Nephron (organoid): ENCODE results near the gene MTA2.

Experiments
- H3K27ac Mint-ChIP-seq, 3 experiments: 2 replicates each; pipeline ENCODE4 v1.8.0; 2020; ENCODE audit warnings: mixed read lengths in 3 of 3, mild to moderate bottlenecking in 2 of 3, moderate library complexity in 1 of 3
- H3K27me3 Mint-ChIP-seq: 2 replicates; pipeline ENCODE4 v1.8.0; 2021; ENCODE audit warnings: low read depth, mild to moderate bottlenecking, moderate library complexity, mixed read lengths
- H3K36me3 Mint-ChIP-seq: 2 replicates; pipeline ENCODE4 v1.8.0; 2020; ENCODE audit warnings: low read depth, mixed read lengths
- H3K4me1 Mint-ChIP-seq: 2 replicates; pipeline ENCODE4 v1.8.0; 2020; ENCODE audit warnings: mixed read lengths
- H3K4me3 Mint-ChIP-seq, 3 experiments: 2 replicates each; pipeline ENCODE4 v1.8.0; 2020; ENCODE audit warnings: mild to moderate bottlenecking in 3 of 3, mixed read lengths in 3 of 3, moderate library complexity in 2 of 3
- H3K9me3 Mint-ChIP-seq: 2 replicates; pipeline ENCODE4 v1.8.0; 2020; ENCODE audit warnings: mixed read lengths
- CTCF ChIP-seq, 3 experiments: fragments of 200-600 bp; sonication (generic); IDR thresholded peaks; one replicate each; pipeline ENCODE4 v1.5.0; 2021; ENCODE audit warnings: antibody characterized with exemption in 3 of 3; ENCODE audit not compliant: unreplicated experiment in 3 of 3

MTA2 gene

GRCh38 chr11:62544581-62545436 is 56.9 kb downstream of the MTA2 start:
- peak overlapping the region; percentile 98 to 100 (median 99) for H3K4me3 Mint-ChIP-seq
- peaks cover 18% of the 10 kb centered on the region for H3K27me3 Mint-ChIP-seq
- no peak for TF ChIP-seq CTCF (IDR thresholded peaks at IDR 0.05; ENCODE audit: unreplicated experiment in 3 of 3)
- no peaks in the 10 kb centered on the region for H3K9me3 Mint-ChIP-seq
- H3K4me1 Mint-ChIP-seq = peaks cover 70% of the 10 kb centered on the region
- peak overlapping the region; percentile 95 to 97 (median 97) for H3K27ac Mint-ChIP-seq
- H3K36me3 Mint-ChIP-seq = no peaks in the 10 kb centered on the region

GRCh38 chr11:62543680-62544444 is 57.8 kb downstream of the MTA2 start:
- peaks cover 78% of the 10 kb centered on the region for H3K4me1 Mint-ChIP-seq
- peak overlapping the region; percentile 98 to 100 (median 99) for H3K4me3 Mint-ChIP-seq
- H3K27ac Mint-ChIP-seq = peak overlapping the region; percentile 72 to 97 (median 95)

More at GRCh38 chr11:62543680-62544444, 57.8 kb downstream of the MTA2 start:
- Mint-ChIP-seq H3K27me3 (peaks cover 18% of the 10 kb centered on the region), H3K9me3 (no peaks in the 10 kb centered on the region), H3K36me3 (no peaks in the 10 kb centered on the region)
- no peak for TF ChIP-seq CTCF (IDR thresholded peaks at IDR 0.05; ENCODE audit: unreplicated experiment in 3 of 3)
